Calu3 (cell line): Measurements from ENCODE around the gene ARL13A. TPM values are rescaled to one million over a fixed set of nuclear protein-coding genes. Genes with fewer than 3 reads are reported as not detected.

ENCODE experiments used
- BruUV-seq: library from RNA; stranded (reverse); fragments of 400-500 nt; replicated peaks from 2 replicates; lab custom pipeline; 2021; lab: Mats Ljungman, UMichigan
- CTCF ChIA-PET: fragments of 300-600 bp; sonication (Branson Sonifier 250); formaldehyde crosslinking; loops from one replicate; lab custom pipeline; 2022; ENCODE audit warnings: antibody characterized with exemption; lab: Charles Lee
- DNase-seq: peaks from one replicate; pipeline ENCODE4 v3.0.0; 2022
- H3K27ac Mint-ChIP-seq: one replicate; pipeline ENCODE4 v1.8.0; 2022; ENCODE audit warnings: mixed read lengths; ENCODE audit not compliant: unreplicated experiment
- H3K27me3 Mint-ChIP-seq: one replicate; pipeline ENCODE4 v1.8.0; 2022; ENCODE audit warnings: mixed read lengths; ENCODE audit not compliant: unreplicated experiment
- H3K36me3 Mint-ChIP-seq: one replicate; pipeline ENCODE4 v1.8.0; 2022; ENCODE audit warnings: mild to moderate bottlenecking, moderate library complexity, mixed read lengths; ENCODE audit not compliant: insufficient read depth, unreplicated experiment
- H3K4me1 Mint-ChIP-seq: one replicate; pipeline ENCODE4 v1.8.0; 2022; ENCODE audit warnings: mild to moderate bottlenecking, low read depth, mixed read lengths; ENCODE audit not compliant: unreplicated experiment
- H3K4me3 Mint-ChIP-seq: one replicate; pipeline ENCODE4 v1.8.0; 2022; ENCODE audit warnings: mild to moderate bottlenecking, low read depth, moderate library complexity, mixed read lengths; ENCODE audit not compliant: unreplicated experiment
- H3K9me3 Mint-ChIP-seq: one replicate; pipeline ENCODE4 v1.8.0; 2022; ENCODE audit warnings: low read depth, mixed read lengths; ENCODE audit not compliant: unreplicated experiment
- intact Hi-C: fragments of 100-400 bp; cut with micrococcal nuclease; formaldehyde crosslinking; loops from one replicate; pipeline ENCODE4 v1.10.0; 2022; ENCODE audit not compliant: unreplicated experiment
- total RNA-seq: library from RNA; stranded (reverse); gene quantifications from 2 replicates; pipeline ENCODE4 v1.2.3, GENCODE V29; 2022
- TF ChIP-seq, protein P1 (sequence below): fragments of 200-600 bp; IDR thresholded peaks from one replicate; pipeline ENCODE4 v1.8.0; 2022; ENCODE audit warnings: antibody characterized with exemption; ENCODE audit not compliant: unreplicated experiment

The ARL13A gene
- total RNA-seq, 1 experiment from 2014 or later = not detected

DNA sequence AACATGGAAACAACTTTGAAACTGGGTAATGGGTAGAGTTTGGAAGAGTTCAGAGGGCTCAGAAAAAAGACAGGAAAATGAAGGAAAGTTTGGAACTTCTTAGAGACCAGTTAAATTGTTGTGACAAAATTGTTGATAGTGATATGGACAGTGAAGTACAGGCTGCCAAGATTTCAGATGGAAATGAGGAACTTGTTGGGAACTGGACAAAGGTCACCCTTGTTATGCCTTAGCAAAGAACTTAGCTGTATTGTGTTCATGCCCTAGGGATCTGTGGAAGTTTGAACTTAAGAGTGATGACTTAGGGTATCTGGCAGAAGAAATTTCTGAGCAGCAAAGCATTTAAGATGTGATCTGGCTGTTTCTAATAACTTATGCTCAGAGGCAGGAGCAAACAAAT lies 5.1 kb upstream of the ARL13A start:
- no TSS peak for BruUV-seq

DNA sequence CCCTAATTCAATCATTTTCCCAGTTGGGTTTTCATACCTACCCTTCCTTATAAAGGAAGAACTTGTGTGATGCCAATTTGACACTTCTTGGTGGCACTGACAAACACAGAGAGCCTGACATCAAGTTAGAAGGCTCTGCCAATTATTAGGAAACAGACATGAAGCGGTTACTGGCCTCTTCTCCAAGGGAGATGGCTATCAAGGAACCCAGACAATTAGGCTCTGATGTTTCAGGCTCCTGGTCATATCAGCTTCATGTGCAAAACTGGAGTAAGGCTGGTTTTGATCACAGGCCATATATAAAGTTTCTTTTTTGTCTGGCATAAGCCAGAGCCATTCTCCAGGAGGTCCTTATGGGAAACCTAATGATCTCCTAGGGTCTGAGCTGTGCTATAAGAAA lies 428 bp downstream of the ARL13A start:
- intact Hi-C loops = no loop called here
- TF ChIP-seq, protein P1, sequence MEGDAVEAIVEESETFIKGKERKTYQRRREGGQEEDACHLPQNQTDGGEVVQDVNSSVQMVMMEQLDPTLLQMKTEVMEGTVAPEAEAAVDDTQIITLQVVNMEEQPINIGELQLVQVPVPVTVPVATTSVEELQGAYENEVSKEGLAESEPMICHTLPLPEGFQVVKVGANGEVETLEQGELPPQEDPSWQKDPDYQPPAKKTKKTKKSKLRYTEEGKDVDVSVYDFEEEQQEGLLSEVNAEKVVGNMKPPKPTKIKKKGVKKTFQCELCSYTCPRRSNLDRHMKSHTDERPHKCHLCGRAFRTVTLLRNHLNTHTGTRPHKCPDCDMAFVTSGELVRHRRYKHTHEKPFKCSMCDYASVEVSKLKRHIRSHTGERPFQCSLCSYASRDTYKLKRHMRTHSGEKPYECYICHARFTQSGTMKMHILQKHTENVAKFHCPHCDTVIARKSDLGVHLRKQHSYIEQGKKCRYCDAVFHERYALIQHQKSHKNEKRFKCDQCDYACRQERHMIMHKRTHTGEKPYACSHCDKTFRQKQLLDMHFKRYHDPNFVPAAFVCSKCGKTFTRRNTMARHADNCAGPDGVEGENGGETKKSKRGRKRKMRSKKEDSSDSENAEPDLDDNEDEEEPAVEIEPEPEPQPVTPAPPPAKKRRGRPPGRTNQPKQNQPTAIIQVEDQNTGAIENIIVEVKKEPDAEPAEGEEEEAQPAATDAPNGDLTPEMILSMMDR = no peak
- no peak overlapping the region for H3K4me3 Mint-ChIP-seq
- CTCF ChIA-PET = no interaction called here
- BruUV-seq = no TSS peak
- no peak for DNase-seq
- no peaks in the 10 kb centered on the region for H3K36me3 Mint-ChIP-seq
- H3K4me1 Mint-ChIP-seq = no peaks in the 10 kb centered on the region
- no peak overlapping the region for H3K27ac Mint-ChIP-seq
- no peaks in the 10 kb centered on the region for H3K27me3 Mint-ChIP-seq
- H3K9me3 Mint-ChIP-seq = no peaks in the 10 kb centered on the region

More for the DNA sequence above, 5.1 kb upstream of the ARL13A start:
- no peak overlapping the region for H3K27ac Mint-ChIP-seq
- intact Hi-C loops = no loop called here
- H3K4me3 Mint-ChIP-seq = no peak overlapping the region
- no peaks in the 10 kb centered on the region for H3K36me3 Mint-ChIP-seq
- CTCF ChIA-PET = no interaction called here
- DNase-seq = no peak
- H3K9me3 Mint-ChIP-seq = no peaks in the 10 kb centered on the region
- H3K4me1 Mint-ChIP-seq = no peaks in the 10 kb centered on the region
- TF ChIP-seq, protein P1 = no peak
- H3K27me3 Mint-ChIP-seq = no peaks in the 10 kb centered on the region

DNA sequence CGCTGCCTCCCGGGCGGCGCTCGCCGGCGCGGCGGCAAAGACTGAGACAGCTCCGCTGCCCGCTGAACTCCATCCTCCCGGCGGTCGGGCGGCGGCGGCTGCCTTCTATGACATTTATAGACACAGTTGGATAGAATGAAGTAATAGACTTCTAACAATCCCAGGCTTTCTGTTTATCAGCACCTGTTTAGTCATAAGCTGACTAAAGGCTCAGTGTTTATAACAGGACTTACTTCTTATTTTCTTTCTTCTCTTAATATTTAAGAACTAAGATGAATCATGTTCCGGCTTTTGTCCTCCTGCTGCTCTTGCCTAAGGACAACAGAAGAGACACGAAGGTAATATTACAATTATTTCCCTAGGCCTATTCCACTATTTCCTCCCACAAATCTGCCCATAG lies 3.9 kb downstream of the ARL13A start:
- H3K27ac Mint-ChIP-seq = no peak overlapping the region
- H3K36me3 Mint-ChIP-seq = no peaks in the 10 kb centered on the region
- CTCF ChIA-PET = no interaction called here
- no TSS peak for BruUV-seq
- H3K4me3 Mint-ChIP-seq = no peak overlapping the region
- no peaks in the 10 kb centered on the region for H3K4me1 Mint-ChIP-seq
- no peaks in the 10 kb centered on the region for H3K27me3 Mint-ChIP-seq
- TF ChIP-seq, protein P1 = no peak
- intact Hi-C loops = no loop called here
- DNase-seq = no peak
- H3K9me3 Mint-ChIP-seq = peaks cover 1% of the 10 kb centered on the region

DNA sequence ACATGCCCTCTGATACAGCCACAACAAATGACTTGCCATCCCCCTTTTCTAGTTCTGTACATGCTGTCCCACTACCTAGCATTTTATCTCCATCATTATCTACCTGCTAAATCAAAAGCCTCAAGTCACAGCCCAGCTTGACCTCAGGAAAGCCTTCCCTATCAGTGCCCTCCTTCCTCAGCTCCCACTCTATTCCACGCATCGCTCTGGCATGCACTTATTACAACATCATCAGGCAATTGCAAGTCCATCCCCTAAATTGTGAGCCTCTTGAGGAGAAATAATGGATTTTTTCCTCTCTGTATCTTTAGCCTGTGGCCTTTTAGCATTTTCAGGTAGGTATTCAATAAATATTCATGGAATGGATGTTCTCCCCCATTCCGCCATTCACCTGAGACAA lies 5.7 kb downstream of the ARL13A start:
- peaks cover 12% of the 10 kb centered on the region for H3K4me1 Mint-ChIP-seq
- H3K9me3 Mint-ChIP-seq = peaks cover 2% of the 10 kb centered on the region
- intact Hi-C loops = no loop called here
- no peaks in the 10 kb centered on the region for H3K36me3 Mint-ChIP-seq
- no peaks in the 10 kb centered on the region for H3K27me3 Mint-ChIP-seq
- no peak for DNase-seq
- H3K27ac Mint-ChIP-seq = no peak overlapping the region
- no peak overlapping the region for H3K4me3 Mint-ChIP-seq
- TF ChIP-seq, protein P1 = no peak
- no TSS peak for BruUV-seq
- CTCF ChIA-PET = no interaction called here
